ENCODE measurements around the gene LRCH1. TPM values are rescaled to one million over a fixed set of nuclear protein-coding genes. Genes with fewer than 3 reads are reported as not detected.

The LRCH1 gene
- total RNA-seq, 1 experiment from 2014 or later = 4.6 TPM

- no peak overlapping the region for H3K4me3 ChIP-seq
- H3K27me3 ChIP-seq = no peaks in the 10 kb centered on the region
- H3K36me3 ChIP-seq = no peaks in the 10 kb centered on the region
- DNase-seq = no peak
- H3K9me3 ChIP-seq = no peaks in the 10 kb centered on the region
These were observed 61.6 kb downstream of the LRCH1 start for GRCh38 chr13:46614582-46614981.

- DNase-seq = no peak
- H3K4me3 ChIP-seq = no peak overlapping the region
These were observed 63.0 kb downstream of the LRCH1 start for GRCh38 chr13:46615888-46616531.

GRCh38 chr13:46617229-46617721 is 64.3 kb downstream of the LRCH1 start:
- H3K27me3 ChIP-seq = no peaks in the 10 kb centered on the region
- H3K36me3 ChIP-seq = no peaks in the 10 kb centered on the region
- H3K9me3 ChIP-seq = no peaks in the 10 kb centered on the region
- DNase-seq = no peak
- H3K4me3 ChIP-seq = no peak overlapping the region

More at GRCh38 chr13:46615888-46616531, 63.0 kb downstream of the LRCH1 start:
- Histone ChIP-seq H3K36me3 (no peaks in the 10 kb centered on the region), H3K9me3 (no peaks in the 10 kb centered on the region), H3K27me3 (no peaks in the 10 kb centered on the region)

GRCh38 chr13:46617885-46618284 is 64.9 kb downstream of the LRCH1 start:
- no peaks in the 10 kb centered on the region for H3K27me3 ChIP-seq
- H3K36me3 ChIP-seq = no peaks in the 10 kb centered on the region
- no peak overlapping the region for H3K4me3 ChIP-seq
- no peak for DNase-seq
- no peaks in the 10 kb centered on the region for H3K9me3 ChIP-seq

- DNase-seq = no peak
- Histone ChIP-seq H3K36me3 (no peaks in the 10 kb centered on the region), H3K27me3 (no peaks in the 10 kb centered on the region), H3K9me3 (no peaks in the 10 kb centered on the region), H3K4me3 (no peak overlapping the region)
These were observed 65.8 kb downstream of the LRCH1 start for GRCh38 chr13:46618694-46619254.

GRCh38 chr13:46620029-46620428 is 67.1 kb downstream of the LRCH1 start:
- H3K9me3 ChIP-seq = no peaks in the 10 kb centered on the region
- DNase-seq = no peak
- H3K27me3 ChIP-seq = no peaks in the 10 kb centered on the region
- no peaks in the 10 kb centered on the region for H3K36me3 ChIP-seq
- H3K4me3 ChIP-seq = no peak overlapping the region

GRCh38 chr13:46620471-46620870 is 67.5 kb downstream of the LRCH1 start:
- H3K4me3 ChIP-seq = no peak overlapping the region
- DNase-seq = no peak
- H3K9me3 ChIP-seq = no peaks in the 10 kb centered on the region
- H3K36me3 ChIP-seq = no peaks in the 10 kb centered on the region
- no peaks in the 10 kb centered on the region for H3K27me3 ChIP-seq

- no peaks in the 10 kb centered on the region for H3K36me3 ChIP-seq
- H3K4me3 ChIP-seq = no peak overlapping the region
- DNase-seq = no peak
- H3K9me3 ChIP-seq = no peaks in the 10 kb centered on the region
- no peaks in the 10 kb centered on the region for H3K27me3 ChIP-seq
These were observed 68.2 kb downstream of the LRCH1 start for GRCh38 chr13:46621133-46621532.

- no peaks in the 10 kb centered on the region for H3K36me3 ChIP-seq
- no peak for DNase-seq
- no peak overlapping the region for H3K4me3 ChIP-seq
- H3K27me3 ChIP-seq = no peaks in the 10 kb centered on the region
- no peaks in the 10 kb centered on the region for H3K9me3 ChIP-seq
These were observed 69.0 kb downstream of the LRCH1 start for GRCh38 chr13:46621792-46622629.

GRCh38 chr13:46622630-46623256 is 69.8 kb downstream of the LRCH1 start:
- no peak overlapping the region for H3K4me3 ChIP-seq
- peak; percentile 78 for DNase-seq
- H3K9me3 ChIP-seq = no peaks in the 10 kb centered on the region
- H3K27me3 ChIP-seq = no peaks in the 10 kb centered on the region
- H3K36me3 ChIP-seq = no peaks in the 10 kb centered on the region

- H3K36me3 ChIP-seq = no peaks in the 10 kb centered on the region
- H3K27me3 ChIP-seq = no peaks in the 10 kb centered on the region
- no peak for DNase-seq
- no peaks in the 10 kb centered on the region for H3K9me3 ChIP-seq
- no peak overlapping the region for H3K4me3 ChIP-seq
These were observed 71.4 kb downstream of the LRCH1 start for GRCh38 chr13:46624353-46624752.

GRCh38 chr13:46624821-46625220 is 71.9 kb downstream of the LRCH1 start:
- Histone ChIP-seq H3K9me3 (no peaks in the 10 kb centered on the region), H3K27me3 (no peaks in the 10 kb centered on the region), H3K36me3 (no peaks in the 10 kb centered on the region), H3K4me3 (no peak overlapping the region)
- no peak for DNase-seq

- Histone ChIP-seq H3K4me3 (no peak overlapping the region), H3K27me3 (no peaks in the 10 kb centered on the region)
These were observed 74.5 kb downstream of the LRCH1 start for GRCh38 chr13:46627462-46627861.

GRCh38 chr13:46628622-46629365 is 75.8 kb downstream of the LRCH1 start:
- Histone ChIP-seq H3K27me3 (no peaks in the 10 kb centered on the region), H3K9me3 (no peaks in the 10 kb centered on the region), H3K4me3 (no peak overlapping the region), H3K36me3 (no peaks in the 10 kb centered on the region)
- no peak for DNase-seq

More at GRCh38 chr13:46627462-46627861, 74.5 kb downstream of the LRCH1 start:
- Histone ChIP-seq H3K36me3 (no peaks in the 10 kb centered on the region), H3K9me3 (no peaks in the 10 kb centered on the region)
- no peak for DNase-seq

- Histone ChIP-seq H3K36me3 (no peaks in the 10 kb centered on the region), H3K9me3 (no peaks in the 10 kb centered on the region), H3K27me3 (no peaks in the 10 kb centered on the region), H3K4me3 (no peak overlapping the region)
- DNase-seq = no peak
These were observed 76.9 kb downstream of the LRCH1 start for GRCh38 chr13:46629811-46630413.
